K562 (cell line): ENCODE measurements around the gene MYO15B. TPM values are rescaled to one million over a fixed set of nuclear protein-coding genes. Genes with fewer than 3 reads are reported as not detected.
A peak's percentile ranks its signal among the peaks of the same experiment; 100 is the strongest.

Experiments used
- EGR1 ChIP-seq: fragments of 450-650 bp; conservative IDR thresholded peaks from 2 replicates; pipeline ENCODE4 v1.6.1; 2017; ENCODE audit warnings: mild to moderate bottlenecking
- ELK1 ChIP-seq: sonication (generic); formaldehyde crosslinking; IDR thresholded peaks from 2 replicates; pipeline ENCODE4 v1.8.1; 2022; ENCODE audit warnings: missing genetic modification reagents
- ELK3 ChIP-seq: fragments of 450-650 bp; formaldehyde crosslinking; IDR thresholded peaks from 2 replicates; pipeline ENCODE4 v1.4.0; 2020; ENCODE audit warnings: mild to moderate bottlenecking
- FOXJ2 ChIP-seq: fragments of 200-800 bp; sonication (Bioruptor generic); IDR thresholded peaks from 2 replicates; pipeline ENCODE4 v1.6.1; 2016; ENCODE audit warnings: missing genetic modification characterization, missing compliant biosample characterization
- GTF3C2 ChIP-seq: IDR thresholded peaks from 3 replicates; pipeline ENCODE4 v1.6.1; 2011; ENCODE audit warnings: borderline replicate concordance, mild to moderate bottlenecking, moderate library complexity; ENCODE audit not compliant: insufficient read length; ENCODE audit errors: extremely low read depth
- HMG20B ChIP-seq: fragments of 250-450 bp; sonication (Bioruptor Pico); IDR thresholded peaks from 2 replicates; pipeline ENCODE4 v1.5.0; 2021; ENCODE audit warnings: mild to moderate bottlenecking
- SPI1 ChIP-seq: IDR thresholded peaks from 2 replicates; pipeline ENCODE4 v1.6.1; 2011; ENCODE audit warnings: low read depth, low read length, control low read depth, borderline replicate concordance
- TBL1XR1 ChIP-seq, 2 experiments: IDR thresholded peaks; 2 replicates each; pipeline ENCODE4 v1.6.1; 2012; ENCODE audit warnings: improper control_type of control experiment in 2 of 2, low read length in 2 of 2, mild to moderate bottlenecking in 1 of 2
- U2AF2 ChIP-seq: fragments of 200-400 bp; formaldehyde crosslinking; optimal IDR thresholded peaks from 2 replicates; pipeline ENCODE3; 2017; ENCODE audit warnings: low read depth, mild to moderate bottlenecking, low read length
- ZBED1 ChIP-seq: IDR thresholded peaks from 2 replicates; pipeline ENCODE4 v1.6.1; 2014
- ZNF444 ChIP-seq: fragments of 250-450 bp; sonication (Bioruptor Pico); IDR thresholded peaks from 2 replicates; pipeline ENCODE4 v1.4.0; 2020; ENCODE audit warnings: mild to moderate bottlenecking, moderate library complexity
- ZNF449 ChIP-seq: fragments of 250-450 bp; sonication (Bioruptor Pico); IDR thresholded peaks from 2 replicates; pipeline ENCODE4 v1.8.0; 2022; ENCODE audit warnings: moderate library complexity, mild to moderate bottlenecking, inconsistent platforms
- ZNF586 ChIP-seq: fragments of 450-650 bp; formaldehyde crosslinking; conservative IDR thresholded peaks from 2 replicates; pipeline ENCODE4 v1.4.0; 2020; ENCODE audit warnings: mild to moderate bottlenecking, moderate library complexity
- ZNF609 ChIP-seq: sonication (generic); formaldehyde crosslinking; IDR thresholded peaks from 2 replicates; pipeline ENCODE4 v1.8.1; 2023; ENCODE audit warnings: missing genetic modification reagents, mild to moderate bottlenecking, borderline replicate concordance
- ZNF778 ChIP-seq: fragments of 450-650 bp; formaldehyde crosslinking; IDR thresholded peaks from 2 replicates; pipeline ENCODE4 v1.4.0; 2020; ENCODE audit warnings: mild to moderate bottlenecking, moderate library complexity
- polyA plus RNA-seq, 8 experiments: library from polyadenylated mRNA; depleted of rRNA in 4 of 8; stranded (reverse) in 5 of 8; unstranded in 3 of 8; fragments of >200 nt; fragmentation: Nextera tagmentation in 2 of 8; fragmentation: Illumina TruSeq in 1 of 8; extraction: Ambion mirVana in 2 of 8; extraction: Trizol in 1 of 8; gene quantifications; 2 replicates each; pipeline versions ENCODE4 v1.2.1 to v1.2.3, GENCODE V29; 2011 to 2014; ENCODE audit warnings: inconsistent platforms in 1 of 8, missing spikeins in 1 of 8
- total RNA-seq, 7 experiments: library from RNA; depleted of rRNA in 6 of 7; stranded (reverse); fragments of >200 nt in 6 of 7; fragmentation: Illumina TruSeq in 2 of 7; extraction: Trizol in 2 of 7; gene quantifications; 2 replicates each; pipeline versions ENCODE4 v1.2.1 to v1.2.3, GENCODE V29; 2011 to 2021; ENCODE audit warnings: low replicate concordance in 1 of 7

Gene MYO15B
- total and polyA plus RNA-seq, 9 of the 15 experiments (the other 6 are each of a cell fraction or from before 2014, with no cell fraction given): 0.05 to 3.1 (median 0.83) TPM; not detected in 2

- no peak for TF ChIP-seq SPI1
- no peak for TF ChIP-seq ELK3 (CRISPR knock-in tag)
- no peak for TF ChIP-seq U2AF2
- no peak for TF ChIP-seq ZNF778
- peak in 1 of 2 experiments; percentile 87; a peak in 2 of 4 replicates for TF ChIP-seq TBL1XR1 (IDR thresholded peaks at IDR 0.05; ENCODE audit: low read length in 2 of 2)
- no peak for TF ChIP-seq ZNF444 (CRISPR knock-in tag)
- no peak for TF ChIP-seq HMG20B (CRISPR knock-in tag)
- no peak; the same call in 1 of the 2 replicates for TF ChIP-seq ZNF609 (CRISPR knock-in tag)
- TF ChIP-seq GTF3C2: no peak
- TF ChIP-seq ELK1: no peak
- TF ChIP-seq ZNF586 (CRISPR knock-in tag): 0 out of 2 replicates have a peak, but pooled peaks have one; percentile 56
- no peak for TF ChIP-seq ZNF449 (CRISPR knock-in tag)
- TF ChIP-seq ZBED1: peak; percentile 49; the same call in 1 of the 2 replicates
- TF ChIP-seq EGR1: peak; percentile 87
- no peak for TF ChIP-seq FOXJ2 (tag)
These were observed 79.6 kb downstream of the MYO15B start, which contains the start of the genes RECQL5 and SAP30BP (continued) for GRCh38 chr17:75666959-75667790.
